Nucleus accumbens (tissue), 56 donors: ENCODE measurements around the gene ABCA2.
"Not testable (repeated sequence)": the region's sequence is repeated elsewhere in the genome, so short reads cannot be mapped to it uniquely, and the experiment has no call there.

Experiments
- DNase-seq, 56 donors: peaks; one replicate each; lab custom pipeline; 2025; lab: John Stamatoyannopoulos, UW

ABCA2 gene

GRCh38 chr9:137064880-137065164 lies 36.8 kb upstream of the ABCA2 start:
- no peak for DNase-seq

GRCh38 chr9:137064027-137064879 lies 36.2 kb upstream of the ABCA2 start:
- DNase-seq, result peak in 39 of 56 donors; percentile 10 to 73 (median 46)

- no peak for DNase-seq
These were observed 35.4 kb upstream of the ABCA2 start for GRCh38 chr9:137063311-137064026.

- not testable (repeated sequence) for DNase-seq
These were observed 34.8 kb upstream of the ABCA2 start for GRCh38 chr9:137062798-137063197.

- DNase-seq, result no peak
These were observed 34.3 kb upstream of the ABCA2 start for GRCh38 chr9:137062384-137062783.

- DNase-seq, result no peak
These were observed 30.6 kb upstream of the ABCA2 start for GRCh38 chr9:137058521-137059234.

GRCh38 chr9:137057545-137057944 lies 29.5 kb upstream of the ABCA2 start:
- no peak for DNase-seq

- no peak for DNase-seq
These were observed 28.8 kb upstream of the ABCA2 start for GRCh38 chr9:137056739-137057415.

- peak; percentile 50 to 98 (median 92) for DNase-seq
These were observed 27.6 kb upstream of the ABCA2 start for GRCh38 chr9:137055385-137056364.

- peak in 28 of 56 donors; percentile 47 to 88 (median 76) for DNase-seq
These were observed 26.9 kb upstream of the ABCA2 start for GRCh38 chr9:137054932-137055384.

GRCh38 chr9:137053944-137054931 lies 26.2 kb upstream of the ABCA2 start, which contains the start of gene ENTPD2:
Gene ENTPD2 (minus strand): TSS chr9:137054061. CDS start chr9:137053997, 64 bp downstream.
- DNase-seq, result peak in 2 of 56 donors; percentile 45 to 71

- no peak for DNase-seq
These were observed 25.2 kb upstream of the ABCA2 start for GRCh38 chr9:137052998-137053943.

GRCh38 chr9:137052293-137052692 lies 24.3 kb upstream of the ABCA2 start:
- no peak for DNase-seq

GRCh38 chr9:137051145-137051724 lies 23.2 kb upstream of the ABCA2 start:
- no peak for DNase-seq

GRCh38 chr9:137050570-137050969 lies 22.5 kb upstream of the ABCA2 start:
- DNase-seq, result no peak
